ENCODE data around the gene TPM4.

DNA sequence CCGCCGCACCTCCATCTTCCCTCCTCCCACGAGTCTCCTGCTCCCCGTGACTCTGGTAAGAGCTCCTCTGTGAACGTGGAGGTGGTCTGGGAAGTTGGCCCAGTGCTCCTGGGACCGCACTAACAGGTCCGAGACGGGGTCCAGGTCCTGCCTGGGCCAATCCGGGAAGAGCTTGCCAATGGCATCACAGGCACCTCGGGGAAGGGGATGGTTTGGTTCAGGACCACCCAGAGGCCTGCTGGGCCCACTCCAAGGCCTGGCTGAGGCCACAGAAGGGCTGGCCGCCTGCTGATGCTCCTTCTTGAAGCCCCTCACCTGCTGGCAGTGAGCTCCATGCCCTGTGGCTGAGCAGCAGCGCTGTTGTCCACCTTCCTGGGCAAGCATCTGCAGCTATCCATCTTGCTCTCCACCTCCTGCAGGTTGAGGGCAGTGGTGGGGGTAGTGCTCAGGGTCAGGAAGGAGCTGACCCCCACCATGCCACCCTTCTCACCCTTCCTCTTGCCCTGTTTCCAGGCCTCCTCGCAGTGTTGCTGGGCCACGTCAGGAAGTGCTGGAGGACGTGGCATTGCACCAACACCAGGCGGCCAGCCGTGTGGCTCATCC lies 41.2 kb upstream of the TPM4 start:
- TF ChIP-seq, protein P1, sequence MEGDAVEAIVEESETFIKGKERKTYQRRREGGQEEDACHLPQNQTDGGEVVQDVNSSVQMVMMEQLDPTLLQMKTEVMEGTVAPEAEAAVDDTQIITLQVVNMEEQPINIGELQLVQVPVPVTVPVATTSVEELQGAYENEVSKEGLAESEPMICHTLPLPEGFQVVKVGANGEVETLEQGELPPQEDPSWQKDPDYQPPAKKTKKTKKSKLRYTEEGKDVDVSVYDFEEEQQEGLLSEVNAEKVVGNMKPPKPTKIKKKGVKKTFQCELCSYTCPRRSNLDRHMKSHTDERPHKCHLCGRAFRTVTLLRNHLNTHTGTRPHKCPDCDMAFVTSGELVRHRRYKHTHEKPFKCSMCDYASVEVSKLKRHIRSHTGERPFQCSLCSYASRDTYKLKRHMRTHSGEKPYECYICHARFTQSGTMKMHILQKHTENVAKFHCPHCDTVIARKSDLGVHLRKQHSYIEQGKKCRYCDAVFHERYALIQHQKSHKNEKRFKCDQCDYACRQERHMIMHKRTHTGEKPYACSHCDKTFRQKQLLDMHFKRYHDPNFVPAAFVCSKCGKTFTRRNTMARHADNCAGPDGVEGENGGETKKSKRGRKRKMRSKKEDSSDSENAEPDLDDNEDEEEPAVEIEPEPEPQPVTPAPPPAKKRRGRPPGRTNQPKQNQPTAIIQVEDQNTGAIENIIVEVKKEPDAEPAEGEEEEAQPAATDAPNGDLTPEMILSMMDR (IDR thresholded peaks at IDR 0.05; ENCODE audit: low read depth, low read length, poor library complexity, severe bottlenecking), result no peak
- TF ChIP-seq EZH2phosphoT487 (IDR thresholded peaks at IDR 0.05; ENCODE audit: borderline replicate concordance, low read length), result no peak
